Measurements from ENCODE around the gene MARCO. TPM values are rescaled to one million over a fixed set of nuclear protein-coding genes. Genes with fewer than 3 reads are reported as not detected.

Gene MARCO
- total RNA-seq, 2 donors from 2014 or later: 0.57 TPM; not detected in 1

GRCh38 chr2:119004602-119005001 lies 62.6 kb downstream of the MARCO start:
- WGBS: 86% methylated on average over 3 of the region's 3 CpGs
- Histone ChIP-seq H3K27ac (no peak overlapping the region), H3K27me3 (replicated peaks; ENCODE audit: insufficient read depth) (no peaks in the 10 kb centered on the region), H3K36me3 (no peaks in the 10 kb centered on the region), H3K9me3 (no peaks in the 10 kb centered on the region), H3K4me1 (replicated peaks) (no peaks in the 10 kb centered on the region), H3K4me3 (no peak overlapping the region)
- no peak for TF ChIP-seq POLR2AphosphoS5 (IDR thresholded peaks at IDR 0.05)
- TF ChIP-seq POLR2A (IDR thresholded peaks at IDR 0.05): no peak
- intact Hi-C loops (cut with DNase I): no loop called here
- no peak for DNase-seq (ENCODE audit: low spot score)

- H3K36me3 ChIP-seq: no peaks in the 10 kb centered on the region
- H3K4me1 ChIP-seq (replicated peaks): no peaks in the 10 kb centered on the region
- H3K27me3 ChIP-seq (replicated peaks; ENCODE audit: insufficient read depth): no peaks in the 10 kb centered on the region
- WGBS: 74% methylated on average over 5 of the region's 5 CpGs
- H3K9me3 ChIP-seq: no peaks in the 10 kb centered on the region
- H3K27ac ChIP-seq: no peak overlapping the region
- DNase-seq (ENCODE audit: low spot score): no peak
- TF ChIP-seq CTCF (IDR thresholded peaks at IDR 0.05): no peak
- TF ChIP-seq POLR2A (IDR thresholded peaks at IDR 0.05): no peak
- TF ChIP-seq POLR2AphosphoS5 (IDR thresholded peaks at IDR 0.05): no peak
- intact Hi-C loops (cut with DNase I): no loop called here
- H3K4me3 ChIP-seq: no peak overlapping the region
Measured at GRCh38 chr2:119005051-119005450, 63.1 kb downstream of the MARCO start.

GRCh38 chr2:119005555-119005954 lies 63.6 kb downstream of the MARCO start:
- intact Hi-C loops (cut with DNase I): no loop called here
- Histone ChIP-seq H3K4me3 (no peak overlapping the region), H3K4me1 (replicated peaks) (no peaks in the 10 kb centered on the region), H3K36me3 (no peaks in the 10 kb centered on the region), H3K27me3 (replicated peaks; ENCODE audit: insufficient read depth) (peaks cover 1% of the 10 kb centered on the region), H3K27ac (no peak overlapping the region), H3K9me3 (no peaks in the 10 kb centered on the region)
- DNase-seq (ENCODE audit: low spot score): no peak
- 68% methylated on average over 6 of the region's 6 CpGs for WGBS
- TF ChIP-seq POLR2AphosphoS5 (IDR thresholded peaks at IDR 0.05): no peak
- TF ChIP-seq CTCF (IDR thresholded peaks at IDR 0.05): no peak
- no peak for TF ChIP-seq POLR2A (IDR thresholded peaks at IDR 0.05)

GRCh38 chr2:119006441-119006840 lies 64.4 kb downstream of the MARCO start:
- no peaks in the 10 kb centered on the region for H3K36me3 ChIP-seq
- 81% methylated on average over 7 of the region's 7 CpGs for WGBS
- no peak overlapping the region for H3K4me3 ChIP-seq
- H3K27me3 ChIP-seq (replicated peaks; ENCODE audit: insufficient read depth): peaks cover 3% of the 10 kb centered on the region
- TF ChIP-seq CTCF (IDR thresholded peaks at IDR 0.05) (no peak), POLR2AphosphoS5 (IDR thresholded peaks at IDR 0.05) (no peak), POLR2A (IDR thresholded peaks at IDR 0.05) (no peak)
- no peak for DNase-seq (ENCODE audit: low spot score)
- H3K4me1 ChIP-seq (replicated peaks): no peaks in the 10 kb centered on the region
- H3K9me3 ChIP-seq: no peaks in the 10 kb centered on the region
- intact Hi-C loops (cut with DNase I): no loop called here
- H3K27ac ChIP-seq: no peak overlapping the region

- no peak for TF ChIP-seq POLR2AphosphoS5 (IDR thresholded peaks at IDR 0.05)
- intact Hi-C loops (cut with DNase I): no loop called here
- DNase-seq (ENCODE audit: low spot score): no peak
- Histone ChIP-seq H3K4me3 (no peak overlapping the region), H3K36me3 (no peaks in the 10 kb centered on the region), H3K27me3 (replicated peaks; ENCODE audit: insufficient read depth) (peaks cover 3% of the 10 kb centered on the region), H3K4me1 (replicated peaks) (no peaks in the 10 kb centered on the region), H3K9me3 (no peaks in the 10 kb centered on the region), H3K27ac (no peak overlapping the region)
- 58% methylated on average over 2 of the region's 2 CpGs for WGBS
Measured at GRCh38 chr2:119008108-119008507, 66.1 kb downstream of the MARCO start.

- Histone ChIP-seq H3K27ac (no peak overlapping the region), H3K36me3 (no peaks in the 10 kb centered on the region), H3K9me3 (no peaks in the 10 kb centered on the region), H3K4me3 (no peak overlapping the region), H3K27me3 (replicated peaks; ENCODE audit: insufficient read depth) (peaks cover 3% of the 10 kb centered on the region), H3K4me1 (replicated peaks) (no peaks in the 10 kb centered on the region)
- intact Hi-C loops (cut with DNase I): no loop called here
- no peak for TF ChIP-seq POLR2A (IDR thresholded peaks at IDR 0.05)
- TF ChIP-seq CTCF (IDR thresholded peaks at IDR 0.05): no peak
- TF ChIP-seq POLR2AphosphoS5 (IDR thresholded peaks at IDR 0.05): no peak
- WGBS: 78% methylated on average over 3 of the region's 3 CpGs
- DNase-seq (ENCODE audit: low spot score): no peak
Measured at GRCh38 chr2:119009110-119009509, 67.1 kb downstream of the MARCO start.

Data from prostate gland (tissue), 2 donors.